KMS-11 (cell line): ENCODE results near the gene PRKAA1.

Source experiments
- H2AFZ ChIP-seq: fragments of 200-600 bp; sonication (generic); 2 replicates; pipeline ENCODE4 v1.6.1; 2016; ENCODE audit warnings: antibody characterized with exemption, mixed run types, low read depth
- H3K27ac ChIP-seq: fragments of 200-600 bp; sonication (generic); 2 replicates; pipeline ENCODE4 v1.6.1; 2016; ENCODE audit warnings: mild to moderate bottlenecking, mixed run types
- H3K27me3 ChIP-seq: fragments of 200-600 bp; sonication (generic); 2 replicates; pipeline ENCODE4 v1.6.1; 2017; ENCODE audit warnings: mild to moderate bottlenecking, low read depth, mixed run types, moderate library complexity; ENCODE audit not compliant: insufficient read depth
- H3K36me3 ChIP-seq: fragments of 200-600 bp; sonication (generic); 2 replicates; pipeline ENCODE4 v1.6.1; 2017; ENCODE audit warnings: mild to moderate bottlenecking, mixed run types; ENCODE audit not compliant: insufficient read depth
- H3K4me1 ChIP-seq: fragments of 200-600 bp; sonication (generic); 2 replicates; pipeline ENCODE4 v1.6.1; 2016; ENCODE audit warnings: mild to moderate bottlenecking, low read depth, mixed run types; ENCODE audit not compliant: poor library complexity, severe bottlenecking
- H3K4me2 ChIP-seq: fragments of 200-600 bp; sonication (generic); 2 replicates; pipeline ENCODE4 v1.7.0; 2016; ENCODE audit warnings: mild to moderate bottlenecking, mixed run types
- H3K4me3 ChIP-seq: fragments of 200-600 bp; sonication (generic); IDR thresholded peaks from 2 replicates; pipeline ENCODE4 v1.6.1; 2017; ENCODE audit warnings: low read depth, low read length, mixed read lengths; ENCODE audit not compliant: insufficient read depth
- H3K79me2 ChIP-seq: fragments of 200-600 bp; sonication (generic); 2 replicates; pipeline ENCODE4 v1.6.1; 2016; ENCODE audit warnings: low read depth, mixed run types; ENCODE audit not compliant: insufficient read depth
- H3K9ac ChIP-seq: fragments of 200-600 bp; sonication (generic); 2 replicates; pipeline ENCODE4 v1.6.1; 2016; ENCODE audit warnings: mild to moderate bottlenecking, mixed run types
- H4K20me1 ChIP-seq: fragments of 200-600 bp; sonication (generic); 2 replicates; pipeline ENCODE4 v1.6.1; 2016; ENCODE audit warnings: mild to moderate bottlenecking, mixed run types; ENCODE audit not compliant: insufficient read depth
- TF ChIP-seq, protein P1 (sequence below): fragments of 200-600 bp; sonication (generic); conservative IDR thresholded peaks from 2 replicates; pipeline ENCODE4 v1.6.1; 2017; ENCODE audit warnings: low read depth, mild to moderate bottlenecking, antibody characterized with exemption, low read length, moderate library complexity, mixed read lengths

The PRKAA1 gene

DNA sequence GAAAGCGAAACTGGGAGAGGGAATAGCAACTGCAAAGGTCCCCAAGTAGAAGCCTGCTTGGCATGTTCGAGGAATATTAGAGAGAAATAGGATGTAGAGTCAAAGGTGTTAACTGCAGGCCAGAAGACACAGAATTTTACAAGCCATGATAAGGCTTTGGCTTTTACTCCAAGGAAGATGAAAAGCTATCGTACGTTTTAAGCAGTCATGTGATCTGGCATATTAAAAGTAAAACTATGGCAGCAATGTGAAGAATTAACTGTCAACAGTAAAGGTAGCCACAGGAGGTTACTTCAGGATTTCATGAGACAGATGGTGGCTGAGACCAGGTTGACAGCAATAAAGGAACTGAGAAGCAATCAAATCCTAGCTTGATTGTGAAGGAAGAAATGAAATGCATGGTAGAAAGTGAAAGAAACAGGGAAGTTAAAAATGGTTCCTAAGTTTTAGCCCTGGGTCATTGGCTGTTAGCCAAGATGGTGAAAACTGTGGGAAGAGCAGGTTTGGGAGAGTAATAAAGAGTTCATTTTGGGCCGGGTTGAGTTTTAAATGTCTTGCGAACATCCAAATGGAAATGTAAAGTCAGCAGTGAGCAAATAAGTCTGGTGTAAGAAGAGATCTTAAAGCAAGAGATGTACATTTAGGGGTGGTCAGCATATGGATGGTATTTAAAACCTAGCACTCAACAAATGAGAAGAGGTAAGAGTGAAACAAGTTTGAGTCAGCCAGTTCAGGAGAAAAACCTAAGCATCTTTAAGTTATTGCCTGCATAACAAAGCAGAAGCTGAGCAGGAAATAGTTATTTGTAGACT, 22.1 kb downstream of the PRKAA1 start:
- Histone ChIP-seq H3K79me2 (peaks cover 22% of the 10 kb centered on the region), H3K4me1 (peaks cover 15% of the 10 kb centered on the region), H3K36me3 (no peaks in the 10 kb centered on the region), H3K4me3 (no peak overlapping the region), H2AFZ (no peak overlapping the region), H4K20me1 (no peaks in the 10 kb centered on the region), H3K4me2 (no peak overlapping the region), H3K9ac (no peak overlapping the region), H3K27me3 (no peaks in the 10 kb centered on the region), H3K27ac (no peak overlapping the region)
- TF ChIP-seq, protein P1, sequence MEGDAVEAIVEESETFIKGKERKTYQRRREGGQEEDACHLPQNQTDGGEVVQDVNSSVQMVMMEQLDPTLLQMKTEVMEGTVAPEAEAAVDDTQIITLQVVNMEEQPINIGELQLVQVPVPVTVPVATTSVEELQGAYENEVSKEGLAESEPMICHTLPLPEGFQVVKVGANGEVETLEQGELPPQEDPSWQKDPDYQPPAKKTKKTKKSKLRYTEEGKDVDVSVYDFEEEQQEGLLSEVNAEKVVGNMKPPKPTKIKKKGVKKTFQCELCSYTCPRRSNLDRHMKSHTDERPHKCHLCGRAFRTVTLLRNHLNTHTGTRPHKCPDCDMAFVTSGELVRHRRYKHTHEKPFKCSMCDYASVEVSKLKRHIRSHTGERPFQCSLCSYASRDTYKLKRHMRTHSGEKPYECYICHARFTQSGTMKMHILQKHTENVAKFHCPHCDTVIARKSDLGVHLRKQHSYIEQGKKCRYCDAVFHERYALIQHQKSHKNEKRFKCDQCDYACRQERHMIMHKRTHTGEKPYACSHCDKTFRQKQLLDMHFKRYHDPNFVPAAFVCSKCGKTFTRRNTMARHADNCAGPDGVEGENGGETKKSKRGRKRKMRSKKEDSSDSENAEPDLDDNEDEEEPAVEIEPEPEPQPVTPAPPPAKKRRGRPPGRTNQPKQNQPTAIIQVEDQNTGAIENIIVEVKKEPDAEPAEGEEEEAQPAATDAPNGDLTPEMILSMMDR = no peak

DNA sequence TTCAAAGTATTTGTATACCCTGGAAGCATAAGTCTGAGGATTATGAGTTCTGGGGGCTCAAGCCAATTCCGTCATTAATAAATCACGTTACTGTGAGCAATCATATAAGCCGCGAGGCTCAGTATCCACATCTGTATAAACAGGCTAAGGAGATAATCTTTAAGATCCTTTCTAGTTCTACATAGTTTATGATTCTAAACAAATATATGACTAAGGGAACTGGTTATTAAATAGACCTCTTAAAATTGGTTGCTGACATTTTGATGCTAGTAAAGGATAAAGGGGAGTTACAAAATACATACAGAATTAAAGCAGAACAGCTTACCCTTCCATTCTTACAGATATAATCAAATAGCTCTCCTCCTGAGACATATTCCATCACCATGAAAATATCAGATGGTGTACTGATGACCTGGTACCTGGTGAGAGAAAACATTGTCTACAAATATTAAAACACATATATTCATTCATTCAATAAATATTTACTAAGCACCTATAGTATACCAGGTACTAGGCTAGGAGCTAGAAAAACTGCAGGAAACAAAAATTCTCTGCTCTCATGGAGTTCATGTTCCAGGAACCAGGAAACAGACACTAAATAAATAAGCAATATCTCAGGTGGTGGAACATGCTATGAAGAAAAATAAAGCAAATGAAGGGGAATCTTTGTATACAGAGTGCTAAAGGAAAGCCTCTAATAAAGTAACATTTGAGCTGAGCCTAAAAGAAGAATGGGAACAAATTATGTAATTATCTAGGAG, 22.9 kb downstream of the PRKAA1 start:
- no peak overlapping the region for H3K9ac ChIP-seq
- H3K36me3 ChIP-seq = no peaks in the 10 kb centered on the region
- H3K27me3 ChIP-seq = no peaks in the 10 kb centered on the region
- peaks cover 15% of the 10 kb centered on the region for H3K79me2 ChIP-seq
- no peak overlapping the region for H3K27ac ChIP-seq
- H4K20me1 ChIP-seq = no peaks in the 10 kb centered on the region
- H3K4me2 ChIP-seq = no peak overlapping the region
- no peak overlapping the region for H3K4me3 ChIP-seq
- no peak overlapping the region for H2AFZ ChIP-seq
- TF ChIP-seq, protein P1 = no peak
- peaks cover 15% of the 10 kb centered on the region for H3K4me1 ChIP-seq

DNA sequence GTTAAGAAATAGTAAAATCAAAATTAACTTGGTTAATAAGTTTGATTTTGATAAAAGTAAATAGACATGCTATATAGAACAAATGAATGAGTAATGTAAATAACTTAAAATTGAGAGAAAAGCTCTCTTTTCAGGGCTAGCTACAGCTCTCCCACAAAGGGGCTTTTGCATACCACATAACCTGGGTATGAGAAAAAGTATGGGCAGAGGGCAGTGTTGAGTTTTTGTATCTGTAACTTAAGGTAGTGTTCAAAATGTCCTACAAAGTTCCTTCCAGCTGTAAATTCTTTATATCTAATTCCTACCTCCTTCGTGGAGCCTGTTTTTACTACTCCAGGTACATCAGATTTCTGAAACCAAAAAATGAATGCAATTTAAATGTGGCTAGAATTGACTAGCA, 23.6 kb downstream of the PRKAA1 start:
- Histone ChIP-seq H3K27me3 (no peaks in the 10 kb centered on the region), H3K4me3 (no peak overlapping the region), H3K9ac (no peak overlapping the region), H3K27ac (no peak overlapping the region), H3K4me1 (peaks cover 15% of the 10 kb centered on the region), H2AFZ (no peak overlapping the region), H3K79me2 (peaks cover 8% of the 10 kb centered on the region), H3K4me2 (no peak overlapping the region), H3K36me3 (no peaks in the 10 kb centered on the region), H4K20me1 (no peaks in the 10 kb centered on the region)
- TF ChIP-seq, protein P1 = no peak

DNA sequence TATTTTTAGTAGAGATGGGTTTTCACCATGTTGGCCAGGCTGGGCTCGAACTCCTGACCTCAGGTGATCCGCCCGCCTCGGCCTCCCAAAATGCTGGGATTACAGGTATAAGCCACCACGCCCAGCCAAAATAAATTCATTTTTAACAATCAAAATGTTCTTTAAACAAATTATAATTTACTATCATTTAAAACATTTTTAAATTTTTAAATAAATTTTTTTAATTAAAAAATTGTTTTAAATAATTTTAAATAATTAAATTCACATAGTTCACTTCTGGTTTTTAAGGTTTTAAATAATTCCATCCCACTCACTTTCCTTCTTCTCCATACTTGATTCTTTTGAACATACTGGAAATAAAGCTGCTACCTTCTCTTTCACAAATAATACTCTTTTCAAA, 27.4 kb downstream of the PRKAA1 start:
- H3K4me1 ChIP-seq = no peaks in the 10 kb centered on the region
- H3K27me3 ChIP-seq = no peaks in the 10 kb centered on the region
- no peaks in the 10 kb centered on the region; the same call in 1 of the 2 replicates for H3K36me3 ChIP-seq
- no peaks in the 10 kb centered on the region for H4K20me1 ChIP-seq
- 0 out of 2 replicates have a peak, but pooled peaks cover 3% of the 10 kb centered on the region for H3K79me2 ChIP-seq
- H3K27ac ChIP-seq = no peak overlapping the region
- TF ChIP-seq, protein P1 = no peak
- no peak overlapping the region for H3K4me3 ChIP-seq
- H3K9ac ChIP-seq = no peak overlapping the region
- no peak overlapping the region for H3K4me2 ChIP-seq
- H2AFZ ChIP-seq = no peak overlapping the region
